DMS 273 (cell line): ENCODE data around the gene DERL2.

ENCODE experiments used
- DNase-seq: peaks from one replicate; lab custom pipeline; 2025; ENCODE audit not compliant: unreplicated experiment; lab: John Stamatoyannopoulos, UW

Gene DERL2

GRCh38 chr17:5502552-5502951, 16.6 kb upstream of the DERL2 start:
- no peak for DNase-seq

DNA sequence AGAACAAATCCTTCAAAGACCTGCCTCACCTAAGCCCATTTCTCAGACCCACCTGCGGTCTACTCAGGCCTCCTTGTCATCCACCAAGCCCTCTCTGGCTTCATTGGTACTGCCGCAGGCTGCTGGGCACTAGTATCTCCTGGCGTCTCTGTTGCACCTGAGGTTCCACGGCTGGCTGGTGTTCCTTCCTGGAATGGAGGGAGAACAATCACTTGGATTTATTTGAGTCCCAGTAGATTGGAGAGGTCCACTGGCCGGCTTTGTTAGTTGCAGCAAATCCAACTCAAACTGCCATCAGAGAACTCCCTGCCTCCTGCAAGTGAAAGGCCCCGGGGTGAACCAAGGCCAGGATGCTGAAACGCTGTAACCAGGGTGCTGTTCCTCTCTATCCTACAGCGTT, 15.7 kb upstream of the DERL2 start:
- no peak for DNase-seq

DNA sequence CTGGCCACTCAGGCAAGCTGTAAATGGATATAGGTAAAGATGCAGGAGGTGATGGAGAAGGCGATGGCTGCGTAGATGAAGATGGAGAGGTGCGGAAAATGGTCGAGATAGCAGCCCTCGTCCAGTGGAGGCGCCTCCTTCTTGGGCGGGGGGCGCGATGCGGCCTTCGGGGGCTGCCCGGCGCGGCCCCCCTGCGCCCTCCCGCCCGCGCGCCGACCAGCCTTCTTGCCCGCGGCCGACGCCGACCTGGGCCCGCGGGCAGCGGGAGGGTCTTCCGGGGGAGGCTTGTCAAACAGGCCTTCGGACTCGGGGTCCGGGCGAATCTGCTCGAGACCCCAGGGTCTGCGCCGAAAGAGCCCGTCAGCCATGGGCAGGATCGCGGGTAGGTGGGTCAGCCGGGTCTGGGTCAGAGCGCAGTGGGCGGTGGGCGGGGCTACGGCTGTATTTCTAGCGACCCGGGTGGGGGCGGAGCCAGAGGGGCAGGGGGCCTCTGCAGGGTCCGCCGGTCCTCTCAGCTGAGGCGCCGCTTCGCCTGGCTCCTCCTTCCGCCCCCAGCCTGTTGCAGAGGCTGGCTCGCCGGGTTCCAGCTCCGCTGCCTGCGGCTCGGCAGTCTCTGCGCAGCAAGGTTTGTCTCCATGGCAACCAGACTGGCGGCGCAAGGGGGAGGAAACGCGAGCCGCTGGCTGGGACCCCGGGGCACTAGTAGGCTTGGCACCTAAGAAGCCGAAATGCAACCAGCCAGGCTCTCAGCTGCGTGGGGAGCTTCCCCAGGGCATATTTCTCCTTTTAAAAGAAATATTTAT, 14.8 kb upstream of the DERL2 start:
- DNase-seq, result peak; percentile 93

- no peak for DNase-seq
These were observed 14.2 kb upstream of the DERL2 start for GRCh38 chr17:5500247-5500588.

DNA sequence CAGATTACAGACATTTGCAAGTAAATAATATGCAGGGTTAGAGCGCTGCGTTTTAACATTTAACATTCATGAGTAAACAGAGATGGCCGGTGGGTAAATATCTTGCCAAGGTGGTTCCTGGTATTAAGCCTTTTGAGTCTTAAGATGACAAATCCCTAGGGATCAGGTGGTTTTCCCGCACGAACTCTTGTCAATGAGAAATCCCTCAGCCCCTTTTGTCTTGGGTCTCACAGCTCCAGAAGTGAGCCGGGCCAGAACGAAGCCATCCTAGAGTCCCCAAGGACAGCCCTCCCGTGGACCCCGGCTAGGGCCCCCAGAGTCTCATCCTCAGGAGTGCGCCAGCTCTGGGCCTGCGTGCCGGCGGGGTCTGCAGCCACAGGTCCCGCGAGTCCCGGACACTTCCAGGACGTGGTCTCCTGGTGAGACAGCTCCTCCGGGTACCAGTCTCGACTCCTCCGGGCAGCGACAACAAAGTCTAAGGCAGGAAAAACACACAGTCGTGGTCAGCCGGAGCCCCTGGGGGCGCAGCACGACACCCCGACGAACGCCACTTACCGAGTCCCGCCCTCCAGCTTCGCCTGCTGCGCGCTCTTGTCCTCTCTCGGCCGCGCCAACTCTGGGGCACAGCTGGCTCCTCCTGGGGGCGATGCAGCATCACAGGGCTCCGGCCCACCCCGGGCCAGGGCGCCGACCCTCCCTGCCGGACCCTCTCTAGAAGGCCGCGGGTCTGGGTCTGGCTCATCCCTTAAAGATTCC, 13.7 kb upstream of the DERL2 start:
- peak; percentile 5 for DNase-seq

GRCh38 chr17:5492970-5493369, 7.0 kb upstream of the DERL2 start:
- DNase-seq, result no peak

- DNase-seq, result no peak
These were observed 2.8 kb upstream of the DERL2 start for GRCh38 chr17:5488752-5489151.

DNA sequence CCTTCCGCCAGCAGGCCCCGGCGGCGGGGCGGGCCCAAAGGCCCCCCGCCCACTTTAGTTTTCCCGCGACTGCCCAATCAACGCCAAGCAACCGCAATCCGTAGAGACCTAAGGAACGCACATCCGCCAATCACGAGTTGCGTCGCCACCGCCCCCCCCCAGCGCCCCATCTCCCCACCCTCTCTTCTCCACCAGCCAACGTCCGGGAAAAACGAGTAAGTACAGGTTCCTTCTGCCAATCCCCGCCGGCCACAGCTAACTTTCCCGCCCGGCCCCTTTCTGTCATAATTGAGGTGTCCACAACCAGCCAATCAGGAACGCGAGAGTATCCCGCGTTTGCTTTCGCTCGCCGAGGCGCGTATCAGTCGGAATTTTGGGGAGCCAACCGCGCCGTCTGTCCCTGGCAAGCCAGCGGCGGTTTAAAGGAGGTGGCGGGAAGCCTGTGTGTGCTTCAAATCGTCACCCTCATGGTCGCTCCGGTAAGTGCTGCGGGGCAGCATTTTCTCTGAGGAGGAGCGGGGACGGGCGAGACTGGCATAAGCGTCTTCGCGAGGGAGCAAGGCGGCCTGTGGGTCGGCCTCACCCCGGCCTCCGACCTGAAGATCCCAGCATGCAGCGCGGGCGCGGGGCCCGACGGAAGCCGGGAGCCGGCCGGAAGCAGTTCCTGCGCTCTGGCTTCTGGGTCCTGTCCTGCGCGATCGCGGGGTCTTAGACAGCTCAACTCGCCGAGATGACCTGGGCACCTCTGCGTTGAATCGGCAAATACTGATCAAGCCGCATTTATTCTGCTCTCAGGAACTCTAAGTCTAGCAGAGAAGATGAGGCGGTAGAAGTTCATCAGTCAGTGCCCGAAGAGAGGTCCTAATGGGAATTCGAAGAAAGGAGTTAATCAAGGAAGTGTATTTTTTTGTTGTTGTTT, 487 bp upstream of the DERL2 start, which contains the start of gene MIS12:
TSS of gene MIS12 (plus strand) at position 361 of the 919 bp plus-strand sequence. CDS start 2,297 bp downstream, outside the sequence.
- DNase-seq, result peak; percentile 98

DNA sequence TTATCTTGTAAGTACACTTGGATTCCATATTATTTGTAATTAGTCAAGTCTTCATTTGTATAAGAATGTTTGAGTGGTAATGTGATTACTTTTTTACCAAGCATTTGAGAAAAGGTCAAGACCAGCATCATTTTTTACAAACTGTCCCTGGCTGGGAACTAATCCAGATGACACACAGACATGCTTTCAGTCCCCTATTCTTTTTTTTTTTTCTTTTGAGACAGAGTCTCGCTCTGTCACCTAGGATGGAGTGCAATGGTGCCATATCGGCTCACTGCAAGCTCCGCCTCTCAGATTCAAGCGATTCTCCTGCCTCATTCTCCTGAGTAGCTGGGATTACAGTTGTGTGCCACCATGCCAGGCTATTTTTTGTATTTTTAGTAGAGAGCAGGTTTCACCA, 4.5 kb downstream of the DERL2 start:
- no peak for DNase-seq

GRCh38 chr17:5480962-5481361, 5.0 kb downstream of the DERL2 start:
- DNase-seq, result no peak

DNA sequence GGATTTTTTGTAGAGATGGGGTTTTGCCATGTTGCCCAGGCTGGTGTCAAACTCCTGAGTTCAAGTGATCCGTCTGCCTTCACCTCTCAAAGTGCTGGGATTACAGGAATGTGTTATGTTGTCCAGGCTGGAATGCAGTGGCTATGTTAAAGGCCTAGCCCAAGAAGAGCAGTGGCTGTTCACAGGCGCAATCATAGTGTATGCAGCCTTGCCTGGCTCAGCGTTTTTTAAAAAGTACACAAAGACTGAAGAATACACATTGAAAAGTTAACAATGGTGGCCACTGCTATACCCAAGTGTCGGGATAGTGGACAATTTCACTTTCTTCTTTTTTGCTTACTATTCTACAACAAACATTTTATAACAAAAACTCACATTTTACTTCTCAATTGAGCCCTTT, 7.0 kb downstream of the DERL2 start:
- DNase-seq, result no peak

GRCh38 chr17:5473906-5474305, 12.1 kb downstream of the DERL2 start:
- DNase-seq, result no peak

DNA sequence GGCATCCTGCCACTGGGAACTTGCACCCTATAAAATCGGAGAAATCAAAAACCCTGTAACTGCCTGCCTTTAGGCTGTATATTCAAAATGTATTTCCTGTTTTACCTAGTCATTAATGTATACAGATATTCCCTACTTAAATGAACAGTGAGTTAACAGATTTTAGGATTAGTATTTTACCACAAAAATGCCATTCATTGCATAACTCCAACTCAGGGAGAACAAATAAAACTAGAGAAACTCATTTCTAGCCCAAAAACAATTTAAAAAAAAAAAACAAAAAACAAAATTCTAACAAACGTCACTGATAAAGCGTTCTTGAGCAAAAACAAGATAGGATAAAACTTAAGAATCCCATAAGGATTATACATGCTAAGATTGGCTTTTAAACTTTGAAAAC, 13.5 kb downstream of the DERL2 start:
- no peak for DNase-seq

DNA sequence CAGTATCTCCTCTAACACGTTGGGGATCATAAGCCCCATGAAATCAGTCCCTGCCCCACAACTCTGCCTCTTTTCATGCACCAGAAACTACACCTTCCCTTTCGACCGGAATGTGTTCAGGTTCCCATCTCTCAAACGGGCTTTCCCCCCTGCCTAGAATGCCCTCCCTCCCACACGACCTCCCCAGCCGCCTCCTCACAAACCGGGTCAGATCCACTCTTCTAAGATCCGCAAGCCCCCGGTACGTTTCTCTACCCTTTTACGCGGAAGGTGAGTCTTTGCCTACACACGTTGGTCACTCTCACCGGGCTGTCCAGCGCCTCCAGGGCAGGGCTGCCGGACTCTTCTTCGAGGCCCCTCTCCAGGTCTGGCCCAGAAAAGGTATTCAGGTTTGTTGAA, 17.9 kb downstream of the DERL2 start:
- peak; percentile 35 for DNase-seq

DNA sequence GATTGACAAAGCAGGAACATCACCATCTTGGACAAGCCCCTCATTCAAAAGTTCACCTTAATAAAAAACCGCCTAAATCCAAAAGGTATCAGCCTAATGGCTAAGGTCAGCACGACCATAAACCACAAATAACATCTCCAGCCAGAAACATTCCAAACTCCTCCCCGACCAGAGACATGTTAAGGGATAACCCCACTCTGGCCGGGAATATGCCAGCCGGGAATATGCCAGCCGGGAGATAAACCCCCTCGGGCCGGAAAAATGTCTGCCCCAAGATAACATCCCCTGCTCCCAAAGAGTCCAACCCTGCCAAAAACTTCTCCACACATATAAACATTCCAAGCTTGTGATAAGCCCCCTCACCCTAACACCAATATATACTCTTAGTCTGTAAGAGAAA, 18.6 kb downstream of the DERL2 start:
- peak; percentile 10 for DNase-seq

DNA sequence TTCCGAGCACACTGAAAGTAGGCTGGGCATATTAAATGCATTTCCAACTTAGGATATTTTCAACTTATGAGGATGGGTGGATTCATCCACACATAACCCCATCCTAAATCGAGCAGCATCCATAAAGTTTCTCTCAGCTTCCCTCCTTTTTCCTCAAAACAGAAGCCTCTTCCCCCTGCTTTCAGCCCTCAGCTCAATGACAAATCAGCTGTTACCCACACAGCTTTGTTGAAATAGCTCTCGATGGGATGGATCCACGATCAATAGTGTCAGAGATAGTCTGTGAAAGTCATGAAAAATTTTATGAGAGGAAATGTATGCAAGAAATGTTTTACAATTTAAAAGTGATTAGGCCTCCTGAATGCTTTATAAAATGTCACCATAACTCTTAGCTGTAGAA, 19.7 kb downstream of the DERL2 start:
- no peak for DNase-seq

DNA sequence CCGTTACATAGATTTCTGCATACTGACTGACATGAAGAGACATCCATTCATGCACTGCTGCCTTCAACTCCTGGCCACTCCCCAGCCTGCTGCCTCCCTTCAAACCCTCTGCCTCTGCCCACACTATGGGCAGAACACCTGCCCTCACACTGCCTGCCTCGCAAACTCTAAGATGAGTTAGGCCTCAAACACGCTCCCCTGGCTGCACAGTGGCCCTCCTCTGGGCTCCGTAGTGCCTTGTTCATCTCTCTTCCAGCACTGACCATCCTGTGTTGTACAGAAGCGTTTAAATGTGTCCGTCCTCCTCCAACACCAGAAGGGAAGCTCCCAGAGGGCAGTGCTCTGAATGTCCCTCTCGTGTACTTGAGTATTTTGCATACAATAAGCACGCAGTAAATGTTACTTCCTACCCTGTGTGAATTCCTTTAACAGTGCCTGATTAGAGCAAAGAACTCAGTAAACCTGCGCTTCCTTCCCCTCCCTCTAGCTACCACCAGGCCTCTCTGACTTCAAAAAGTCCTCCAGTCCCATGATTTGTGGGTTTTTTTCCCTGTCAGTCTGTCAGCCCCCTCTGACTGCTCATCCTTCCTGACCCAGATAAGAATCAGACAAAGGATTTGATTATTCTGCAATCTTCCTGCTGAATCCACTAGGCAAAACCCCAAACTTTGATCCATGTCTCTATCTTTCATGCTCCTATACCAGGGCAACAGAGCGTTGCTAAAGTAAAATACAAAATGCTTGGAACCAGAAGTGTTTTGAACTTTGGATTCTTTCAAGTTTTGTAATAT, 21.1 kb downstream of the DERL2 start:
- DNase-seq, result no peak

- no peak for DNase-seq
These were observed 39.2 kb downstream of the DERL2 start for GRCh38 chr17:5446786-5447185.

DNA sequence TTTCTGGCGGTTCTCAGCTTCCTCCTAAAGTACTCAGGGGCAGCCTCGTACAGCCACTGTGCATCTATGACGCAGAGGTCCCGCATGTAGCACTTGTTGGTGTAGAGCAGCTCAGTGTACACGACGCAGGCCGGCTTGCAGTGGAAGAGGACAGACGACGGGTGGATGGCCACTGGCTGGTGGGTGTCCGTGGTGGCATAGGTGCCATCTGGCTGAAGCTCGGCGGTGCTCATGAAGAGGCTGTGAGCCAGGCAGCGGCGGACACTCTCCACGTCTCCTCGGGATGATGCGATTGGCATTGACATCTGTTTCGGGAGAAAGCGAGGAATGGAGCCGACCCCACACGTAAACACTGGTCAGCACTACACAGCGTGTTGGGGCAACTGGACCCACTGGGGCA, 41.8 kb downstream of the DERL2 start:
- no peak for DNase-seq

- no peak for DNase-seq
These were observed 42.2 kb downstream of the DERL2 start for GRCh38 chr17:5443728-5444127.

GRCh38 chr17:5439446-5439764, 46.6 kb downstream of the DERL2 start:
- DNase-seq, result no peak
